IMR-90 (cell line): Measurements from ENCODE around the gene DMRT2. TPM values are rescaled to one million over a fixed set of nuclear protein-coding genes. Genes with fewer than 3 reads are reported as not detected.

ENCODE experiments used
- ATAC-seq: fragments of 200-7000 bp; cut with Tn5 transposase; 2 replicates; pipeline ENCODE4 v1.9.1; 2020; ENCODE audit warnings: low read depth, mild to moderate bottlenecking, moderate library complexity
- BruUV-seq: library from RNA; stranded (reverse); fragments of 400-500 nt; replicated peaks from 2 replicates; lab custom pipeline; 2021; lab: Mats Ljungman, UMichigan
- CTCF ChIA-PET: fragments of 300-600 bp; formaldehyde crosslinking; extraction: SDS; loops from one replicate; lab custom pipeline; 2021; ENCODE audit warnings: antibody characterized with exemption; lab: Yijun Ruan, JAX
- POLR2A ChIA-PET: fragments of 300-600 bp; sonication (Branson Sonifier 250); formaldehyde crosslinking; loops from one replicate; lab custom pipeline; 2022; ENCODE audit warnings: antibody characterized with exemption; ENCODE audit not compliant: unreplicated experiment; lab: Charles Lee
- DNase-seq: peaks from one replicate; pipeline ENCODE4 v3.0.0; 2013
- H2AFZ ChIP-seq: replicated peaks from 2 replicates; pipeline ENCODE3; 2013; ENCODE audit warnings: low read length, mild to moderate bottlenecking; ENCODE audit not compliant: poor library complexity
- H2AK5ac ChIP-seq: 2 replicates; pipeline ENCODE4 v1.6.1; 2013; ENCODE audit warnings: low read depth, low read length, inconsistent platforms
- H2AK9ac ChIP-seq: replicated peaks from 2 replicates; pipeline ENCODE3; 2013; ENCODE audit warnings: mild to moderate bottlenecking, low read depth, low read length, moderate library complexity; ENCODE audit not compliant: poor library complexity
- H2BK120ac ChIP-seq: 2 replicates; pipeline ENCODE4 v1.6.1; 2013; ENCODE audit warnings: low read depth, low read length, inconsistent platforms
- H2BK15ac ChIP-seq: 3 replicates; pipeline ENCODE4 v1.6.1; 2013; ENCODE audit warnings: low read depth, low read length, inconsistent platforms
- H2BK20ac ChIP-seq: 2 replicates; pipeline ENCODE4 v1.6.1; 2013; ENCODE audit warnings: low read depth, mild to moderate bottlenecking, inconsistent platforms, low read length, moderate library complexity
- H2BK5ac ChIP-seq: 2 replicates; pipeline ENCODE4 v1.6.1; 2013; ENCODE audit warnings: mild to moderate bottlenecking, low read depth, low read length, inconsistent platforms; ENCODE audit not compliant: poor library complexity, severe bottlenecking
- H3K14ac ChIP-seq: replicated peaks from 2 replicates; pipeline ENCODE4 v1.6.1; 2013; ENCODE audit warnings: low read depth, low read length, inconsistent platforms
- H3K18ac ChIP-seq: 2 replicates; pipeline ENCODE4 v1.6.1; 2013; ENCODE audit warnings: low read depth, low read length, control low read depth
- H3K23ac ChIP-seq: 2 replicates; pipeline ENCODE4 v1.6.1; 2013; ENCODE audit warnings: low read depth, low read length, inconsistent platforms
- H3K27ac ChIP-seq: 2 replicates; pipeline ENCODE4 v1.5.1; 2013; ENCODE audit warnings: mild to moderate bottlenecking, control low read depth, low read length; ENCODE audit not compliant: insufficient read depth
- H3K27me3 ChIP-seq: 2 replicates; pipeline ENCODE4 v1.6.1; 2013; ENCODE audit warnings: low read length; ENCODE audit not compliant: control insufficient read depth, insufficient read depth
- H3K36me3 ChIP-seq: 2 replicates; pipeline ENCODE4 v1.6.1; 2013; ENCODE audit warnings: low read length, mixed read lengths; ENCODE audit not compliant: control insufficient read depth, insufficient read depth
- H3K4ac ChIP-seq: 2 replicates; pipeline ENCODE4 v1.6.1; 2013; ENCODE audit warnings: low read depth, low read length, inconsistent platforms
- H3K4me1 ChIP-seq: 2 replicates; pipeline ENCODE4 v1.6.1; 2013; ENCODE audit warnings: low read length, mixed read lengths; ENCODE audit not compliant: control insufficient read depth, insufficient read depth
- H3K4me2 ChIP-seq: 2 replicates; pipeline ENCODE4 v1.6.1; 2013; ENCODE audit warnings: low read depth, mild to moderate bottlenecking, control low read depth, low read length, moderate library complexity
- H3K4me3 ChIP-seq: 2 replicates; pipeline ENCODE4 v1.5.1; 2013; ENCODE audit warnings: low read depth, mild to moderate bottlenecking, control low read depth, low read length, moderate library complexity; ENCODE audit not compliant: insufficient read depth
- H3K56ac ChIP-seq: 2 replicates; pipeline ENCODE4 v1.6.1; 2013; ENCODE audit warnings: low read length, inconsistent platforms; ENCODE audit not compliant: insufficient read depth; ENCODE audit errors: extremely low read depth
- H3K79me1 ChIP-seq, 2 experiments: 2 replicates each; pipeline ENCODE4 v1.6.1; 2013; ENCODE audit warnings: low read length in 2 of 2, inconsistent platforms in 1 of 2, low read depth in 1 of 2
- H3K9ac ChIP-seq: 2 replicates; pipeline ENCODE4 v1.6.1; 2013; ENCODE audit warnings: low read depth, low read length, control low read depth
- H3K9me1 ChIP-seq: 2 replicates; pipeline ENCODE4 v1.6.1; 2013; ENCODE audit warnings: low read length, inconsistent platforms; ENCODE audit not compliant: insufficient read depth
- H3K9me3 ChIP-seq: 2 replicates; pipeline ENCODE4 v1.6.1; 2013; ENCODE audit warnings: low read length; ENCODE audit not compliant: control insufficient read depth, insufficient read depth
- H4K20me1 ChIP-seq: 2 replicates; pipeline ENCODE4 v1.6.1; 2013; ENCODE audit warnings: low read length, inconsistent platforms; ENCODE audit not compliant: insufficient read depth
- H4K5ac ChIP-seq: 2 replicates; pipeline ENCODE4 v1.6.1; 2013; ENCODE audit warnings: mild to moderate bottlenecking, low read depth, low read length, control low read depth
- H4K8ac ChIP-seq, 2 experiments: 2 replicates each; pipeline ENCODE4 v1.6.1; 2013; ENCODE audit warnings: low read depth in 2 of 2, low read length in 2 of 2, control low read depth in 1 of 2, inconsistent platforms in 1 of 2
- H4K91ac ChIP-seq: 2 replicates; pipeline ENCODE4 v1.6.1; 2013; ENCODE audit warnings: low read depth, low read length, inconsistent platforms; ENCODE audit not compliant: insufficient read depth
- WGBS, 2 experiments: methylation state at CpG; one replicate each; pipeline versions ENCODE4 v1.1.5 to v1.1.7; 2013; ENCODE audit warnings: missing lambda C conversion rate in 2 of 2; ENCODE audit not compliant: insufficient read length in 1 of 2; ENCODE audit errors: extremely low coverage in 2 of 2; 5-methylcytosine and 5-hydroxymethylcytosine counted together
- dilution Hi-C: fragments of 300-500 bp; cut with HindIII; formaldehyde crosslinking; loops from one replicate; pipeline ENCODE4 v1.14.3; 2018; ENCODE audit warnings: low sequenced_read_pairs; ENCODE audit not compliant: unreplicated experiment
- in situ Hi-C: fragments of 300-500 bp; cut with MboI; formaldehyde crosslinking; loops from 3 replicates; pipeline ENCODE4 v1.14.3; 2019; ENCODE audit warnings: low sequenced_read_pairs, inconsistent platforms, mixed read lengths
- intact Hi-C: fragments of 100-400 bp; cut with micrococcal nuclease; formaldehyde crosslinking; loops from 2 replicates; pipeline ENCODE4 v1.10.0; 2022
- polyA plus RNA-seq, 3 experiments: library from polyadenylated mRNA; depleted of rRNA; stranded (reverse); fragments of >200 nt; gene quantifications; 2 replicates each; pipeline ENCODE4 v1.2.3, GENCODE V29; 2012; ENCODE audit warnings: low replicate concordance in 1 of 3
- total RNA-seq: library from RNA; depleted of rRNA; stranded (reverse); fragments of >200 nt; gene quantifications from 2 replicates; pipeline ENCODE4 v1.2.3, GENCODE V29; 2012
- TF ChIP-seq, protein P1 (sequence below): conservative IDR thresholded peaks from 2 replicates; pipeline ENCODE4 v1.5.1; 2012; ENCODE audit warnings: mild to moderate bottlenecking, low read depth, low read length, improper control_type of control experiment

Gene DMRT2
- total and polyA plus RNA-seq, 2 of the 4 experiments (the other 2 are of a cell fraction), result not detected

DNA sequence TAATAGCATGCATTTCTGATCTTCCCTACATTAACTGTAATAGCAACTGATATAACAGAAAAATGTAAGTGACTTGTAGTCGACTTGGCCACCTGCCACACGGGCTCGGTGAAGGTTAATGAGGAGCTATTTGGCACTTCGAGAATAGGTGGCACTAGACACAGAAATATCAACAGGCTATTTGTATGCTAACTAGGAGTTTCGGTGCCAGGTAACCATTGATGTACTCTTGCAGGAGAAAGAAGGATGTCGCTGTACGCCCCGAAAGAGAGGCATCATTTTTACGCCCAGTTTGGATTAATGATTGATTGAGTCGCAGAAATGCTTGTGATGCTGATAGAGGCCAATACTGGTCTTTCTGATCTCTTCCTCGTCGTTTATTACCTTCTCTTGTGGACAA is 516 bp upstream of the DMRT2 start:
- H3K23ac ChIP-seq, result no peak overlapping the region
- H2BK5ac ChIP-seq, result no peak overlapping the region
- dilution Hi-C loops, result no loop called here
- H2BK120ac ChIP-seq, result no peak overlapping the region
- BruUV-seq, result no TSS peak
- 9% methylated on average over 6 of the region's 12 CpGs; no CpG with 5 or more reads in 1 of the 2 experiments for WGBS, 2 experiments
- TF ChIP-seq, protein P1, sequence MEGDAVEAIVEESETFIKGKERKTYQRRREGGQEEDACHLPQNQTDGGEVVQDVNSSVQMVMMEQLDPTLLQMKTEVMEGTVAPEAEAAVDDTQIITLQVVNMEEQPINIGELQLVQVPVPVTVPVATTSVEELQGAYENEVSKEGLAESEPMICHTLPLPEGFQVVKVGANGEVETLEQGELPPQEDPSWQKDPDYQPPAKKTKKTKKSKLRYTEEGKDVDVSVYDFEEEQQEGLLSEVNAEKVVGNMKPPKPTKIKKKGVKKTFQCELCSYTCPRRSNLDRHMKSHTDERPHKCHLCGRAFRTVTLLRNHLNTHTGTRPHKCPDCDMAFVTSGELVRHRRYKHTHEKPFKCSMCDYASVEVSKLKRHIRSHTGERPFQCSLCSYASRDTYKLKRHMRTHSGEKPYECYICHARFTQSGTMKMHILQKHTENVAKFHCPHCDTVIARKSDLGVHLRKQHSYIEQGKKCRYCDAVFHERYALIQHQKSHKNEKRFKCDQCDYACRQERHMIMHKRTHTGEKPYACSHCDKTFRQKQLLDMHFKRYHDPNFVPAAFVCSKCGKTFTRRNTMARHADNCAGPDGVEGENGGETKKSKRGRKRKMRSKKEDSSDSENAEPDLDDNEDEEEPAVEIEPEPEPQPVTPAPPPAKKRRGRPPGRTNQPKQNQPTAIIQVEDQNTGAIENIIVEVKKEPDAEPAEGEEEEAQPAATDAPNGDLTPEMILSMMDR, result no peak
- H2AK9ac ChIP-seq, result no peak overlapping the region
- no peaks in the 10 kb centered on the region for H3K4me1 ChIP-seq
- H4K20me1 ChIP-seq, result no peaks in the 10 kb centered on the region
- no peak overlapping the region for H2AK5ac ChIP-seq
- H3K14ac ChIP-seq, result no peak overlapping the region
- H3K79me1 ChIP-seq, result no peaks in the 10 kb centered on the region
- ATAC-seq (no peak), DNase-seq (no peak)
- no peaks in the 10 kb centered on the region for H3K36me3 ChIP-seq
- no peak overlapping the region for H3K9ac ChIP-seq
- H4K8ac ChIP-seq, result no peak overlapping the region
- peaks cover 90% of the 10 kb centered on the region for H3K27me3 ChIP-seq
- no peak overlapping the region for H3K4me2 ChIP-seq
- peaks cover 25% of the 10 kb centered on the region; the same call in 1 of the 2 replicates for H3K9me3 ChIP-seq
- no peak overlapping the region for H3K56ac ChIP-seq
- no peak overlapping the region for H2AFZ ChIP-seq
- H3K9me1 ChIP-seq, result no peaks in the 10 kb centered on the region
- H4K91ac ChIP-seq, result no peak overlapping the region
- ChIA-PET CTCF (no interaction called here), POLR2A (no interaction called here)
- no peak overlapping the region for H4K5ac ChIP-seq
- no peak overlapping the region for H3K4me3 ChIP-seq
- intact Hi-C loops, result no loop called here
- in situ Hi-C loops, result no loop called here
- H2BK20ac ChIP-seq, result no peak overlapping the region
- H3K27ac ChIP-seq, result no peak overlapping the region
- H3K18ac ChIP-seq, result no peak overlapping the region
- no peak overlapping the region for H3K4ac ChIP-seq
- no peak overlapping the region for H2BK15ac ChIP-seq
